Naive thymus-derived CD8-positive, alpha-beta T cell (primary cell): Measurements from ENCODE around the gene CFAP68. TPM values are rescaled to one million over a fixed set of nuclear protein-coding genes. Genes with fewer than 3 reads are reported as not detected.

Experiments
- ATAC-seq, 2 donors: fragments of 150-1000 bp; cut with Tn5 transposase in 1 of 2; sonication (Bioruptor Pico), chemical (Tn5 transposase) in 1 of 2; 1 replicate in 1 of 2; 2 replicates in 1 of 2; pipeline ENCODE4 v1.10.0; 2021; ENCODE audit warnings: mild to moderate bottlenecking in 2 of 2, moderate library complexity in 2 of 2
- POLR2A ChIA-PET: fragments of 350-600 bp; sonication (Branson Sonifier 250); formaldehyde crosslinking; loops from one replicate; lab custom pipeline; 2021; ENCODE audit warnings: antibody characterized with exemption; lab: Charles Lee
- DNase-seq, 10 donors: peaks; one replicate each; pipeline versions ENCODE4 v3.0.0 to v3.0.0-alpha.2; 2020 to 2022
- H3K27ac Mint-ChIP-seq, 10 donors: one replicate each; pipeline ENCODE4 v1.8.0; 2020 to 2022; ENCODE audit warnings: mild to moderate bottlenecking in 10 of 10, mixed read lengths in 10 of 10, moderate library complexity in 4 of 10, inconsistent platforms in 1 of 10
- H3K27me3 Mint-ChIP-seq, 5 donors: one replicate each; pipeline ENCODE4 v1.8.0; 2021 to 2022; ENCODE audit warnings: mixed read lengths in 5 of 5
- H3K36me3 Mint-ChIP-seq, 3 donors: one replicate each; pipeline ENCODE4 v1.8.0; 2020 to 2022; ENCODE audit warnings: mixed read lengths in 3 of 3, mild to moderate bottlenecking in 2 of 3, inconsistent platforms in 1 of 3
- H3K4me1 Mint-ChIP-seq, 4 donors: one replicate each; pipeline ENCODE4 v1.8.0; 2021 to 2022; ENCODE audit warnings: mixed read lengths in 4 of 4
- H3K4me3 Mint-ChIP-seq, 10 donors: one replicate each; pipeline ENCODE4 v1.8.0; 2020 to 2022; ENCODE audit warnings: mild to moderate bottlenecking in 10 of 10, mixed read lengths in 10 of 10, moderate library complexity in 6 of 10, inconsistent platforms in 1 of 10
- H3K9me3 Mint-ChIP-seq, 9 donors: one replicate each; pipeline ENCODE4 v1.8.0; 2020 to 2022; ENCODE audit warnings: mixed read lengths in 9 of 9, mild to moderate bottlenecking in 3 of 9, inconsistent platforms in 1 of 9, moderate library complexity in 1 of 9
- polyA plus RNA-seq, 3 donors: library from polyadenylated mRNA; unstranded; fragments of 300-500 nt; fragmentation: Illumina TruSeq; gene quantifications; one replicate each; pipeline ENCODE4 v1.2.3, GENCODE V29; 2021
- total RNA-seq, 8 experiments: library from RNA in 2 of 8; stranded (reverse) in 2 of 8; gene quantifications; one replicate each; pipeline ENCODE4 v1.2.3 and lab custom pipeline; 2021 to 2026

CFAP68 gene, protein sequence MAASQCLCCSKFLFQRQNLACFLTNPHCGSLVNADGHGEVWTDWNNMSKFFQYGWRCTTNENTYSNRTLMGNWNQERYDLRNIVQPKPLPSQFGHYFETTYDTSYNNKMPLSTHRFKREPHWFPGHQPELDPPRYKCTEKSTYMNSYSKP
- total RNA-seq = 10 to 100 TPM; 22.9 to 25.6 TPM
- 10 to 100 TPM; 29.5 to 33.5 (median 33.4) TPM for polyA plus RNA-seq
- 9.7 to 21.7 (median 16.1) reads per million in 6 experiments for total RNA-seq (lab: John Stamatoyannopoulos, UW)

DNA sequence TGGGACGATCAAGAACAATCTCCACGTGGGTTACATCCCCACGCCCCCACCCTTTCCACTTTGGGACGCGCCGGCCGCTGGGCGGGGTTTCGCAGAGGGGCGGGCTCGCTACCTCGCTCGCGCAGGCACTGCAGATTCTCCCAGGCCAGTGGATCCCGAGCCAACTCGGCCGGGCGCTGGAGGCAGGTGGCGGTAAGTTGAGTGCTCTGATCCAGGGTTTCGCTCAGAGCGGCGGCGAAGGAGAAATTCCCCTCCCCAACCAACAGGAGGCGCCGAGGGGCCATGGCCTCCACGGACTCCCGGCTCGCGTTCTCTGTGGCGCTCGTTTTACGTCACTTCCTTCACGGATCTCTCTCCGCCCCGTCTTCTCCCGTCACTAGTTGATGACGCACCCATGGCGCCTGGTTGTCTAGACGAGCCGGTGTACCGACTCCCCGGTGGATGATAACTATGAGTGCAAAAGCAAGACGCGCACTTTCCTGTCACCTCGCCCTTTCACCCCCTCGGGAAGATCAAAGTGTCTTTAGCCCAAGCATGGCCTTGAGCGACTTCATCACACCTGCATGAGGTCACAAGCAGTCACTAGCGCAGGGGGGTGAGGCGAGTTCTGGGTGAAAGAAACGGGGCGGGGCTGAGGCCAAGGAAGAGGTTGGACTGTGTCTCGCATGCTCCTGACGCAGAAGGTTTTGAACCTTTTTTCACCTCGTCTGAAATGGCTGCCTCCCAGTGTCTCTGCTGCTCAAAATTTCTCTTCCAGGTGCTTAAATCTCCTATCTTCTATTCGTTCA is at the start of gene CFAP68, which contains the start of gene FDXACB1:
TSS of gene CFAP68 (plus strand) at position 693 of the 788 bp plus-strand sequence. CDS start at position 713, 20 bp downstream.
TSS of gene FDXACB1 (minus strand) at position 317 of the 788 bp plus-strand sequence. CDS start at position 284, 33 bp downstream.
- no peaks in the 10 kb centered on the region for H3K27me3 Mint-ChIP-seq
- POLR2A ChIA-PET = interaction anchor here (1.8 to 3.2 kb wide), 2 partner anchors 8 to 48 kb away, joined by 13 to 19 read pairs; partner anchors contain the start of gene ALG9
- H3K4me3 Mint-ChIP-seq = peak within 1 kb of the TSS; percentile 84 to 100 (median 97)
- ATAC-seq (peak; percentile 85 to 89), DNase-seq (peak; percentile 87 to 100 (median 96))
- H3K9me3 Mint-ChIP-seq = peaks cover 0 to 8% (median 0%) of the 10 kb centered on the region in 9 donors
- peak within 1 kb of the TSS; percentile 96 to 100 (median 100) for H3K27ac Mint-ChIP-seq
- peaks cover 0 to 35% (median 22%) of the 10 kb centered on the region in 3 donors for H3K36me3 Mint-ChIP-seq
- peaks cover 9 to 28% (median 25%) of the 10 kb centered on the region in 4 donors for H3K4me1 Mint-ChIP-seq

GRCh38 chr11:111833524-111833923 is 45.8 kb upstream of the CFAP68 start:
- ATAC-seq (no peak), DNase-seq (no peak)
- Mint-ChIP-seq H3K9me3 (no peaks in the 10 kb centered on the region), H3K27ac (no peak overlapping the region), H3K4me1 (peaks cover 0 to 2% (median 0%) of the 10 kb centered on the region in 4 donors), H3K36me3 (peaks cover 15 to 88% (median 44%) of the 10 kb centered on the region in 3 donors), H3K4me3 (no peak overlapping the region), H3K27me3 (no peaks in the 10 kb centered on the region)
- POLR2A ChIA-PET = interaction anchor here (0.7 kb wide), 1 partner anchor 271 kb away, joined by 4 read pairs; no protein-coding TSS in a partner anchor

DNA sequence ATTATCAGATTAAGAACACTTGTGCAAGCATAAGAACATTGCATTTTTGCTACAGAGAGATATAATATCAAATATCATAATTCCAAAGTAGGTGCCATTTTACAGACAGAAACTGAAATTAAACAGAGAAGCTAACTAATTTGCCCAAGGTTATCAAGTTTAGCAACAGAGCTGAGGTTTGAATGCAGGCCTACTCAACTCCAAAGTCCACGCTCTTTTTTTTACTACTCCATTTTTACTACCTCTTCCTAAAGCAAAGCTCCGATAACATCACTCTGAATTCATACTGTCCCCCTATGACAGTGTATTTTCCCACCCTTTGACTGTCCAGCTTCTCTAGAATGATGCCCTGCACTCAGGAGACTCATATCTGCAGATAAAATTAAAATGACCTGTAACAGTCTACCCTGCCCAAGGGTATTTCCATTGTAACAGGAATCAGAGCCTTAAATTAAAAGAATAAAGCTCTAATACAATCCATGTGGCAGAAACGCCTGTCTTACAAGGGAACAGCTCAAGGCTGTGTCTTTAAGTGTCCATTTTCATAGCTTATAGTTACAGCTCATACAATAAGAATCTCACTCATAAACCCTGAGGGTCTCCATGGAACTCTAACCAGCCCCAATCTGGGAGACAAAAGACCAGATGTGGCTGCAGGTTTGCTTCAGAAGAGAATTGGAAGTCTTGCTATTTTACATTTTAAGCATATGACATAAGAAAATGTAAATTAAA is 44.7 kb upstream of the CFAP68 start:
- POLR2A ChIA-PET = no interaction called here
- peak overlapping the region in 1 of 10 donors; percentile 1 for H3K27ac Mint-ChIP-seq
- H3K4me3 Mint-ChIP-seq = no peak overlapping the region
- DNase-seq = no peak
- H3K9me3 Mint-ChIP-seq = no peaks in the 10 kb centered on the region
- H3K36me3 Mint-ChIP-seq = peaks cover 15 to 83% (median 41%) of the 10 kb centered on the region in 3 donors
- H3K27me3 Mint-ChIP-seq = no peaks in the 10 kb centered on the region
- no peak for ATAC-seq
- peaks cover 0 to 2% (median 0%) of the 10 kb centered on the region in 4 donors for H3K4me1 Mint-ChIP-seq

- no peaks in the 10 kb centered on the region for H3K27me3 Mint-ChIP-seq
- no peak overlapping the region for H3K4me3 Mint-ChIP-seq
- ATAC-seq = no peak
- H3K4me1 Mint-ChIP-seq = peaks cover 0 to 2% (median 0%) of the 10 kb centered on the region in 4 donors
- H3K36me3 Mint-ChIP-seq = peaks cover 15 to 80% (median 35%) of the 10 kb centered on the region in 3 donors
- H3K27ac Mint-ChIP-seq = no peak overlapping the region
- no peak for DNase-seq
- H3K9me3 Mint-ChIP-seq = no peaks in the 10 kb centered on the region
- POLR2A ChIA-PET = no interaction called here
Measured at GRCh38 chr11:111835665-111836064, 43.7 kb upstream of the CFAP68 start.

DNA sequence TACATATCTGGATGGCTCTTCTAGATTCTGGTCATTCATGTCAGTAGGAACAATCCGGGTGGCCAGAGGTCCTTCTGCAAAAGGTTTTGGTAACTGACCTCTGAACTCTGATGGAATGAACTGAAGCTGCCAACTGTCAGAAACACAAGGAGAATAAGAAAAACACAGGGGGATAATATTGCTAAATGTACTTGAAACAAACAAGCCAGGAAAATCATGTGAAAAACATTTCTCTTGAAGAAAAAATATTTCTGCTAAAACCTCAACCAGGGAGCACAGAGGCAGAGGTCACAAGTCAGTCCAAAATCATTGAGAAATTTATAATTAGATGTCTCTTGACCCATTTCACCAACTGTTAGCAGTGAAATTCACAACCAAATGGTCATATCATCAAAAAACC is 43.2 kb upstream of the CFAP68 start:
- POLR2A ChIA-PET = no interaction called here
- no peak for DNase-seq
- Mint-ChIP-seq H3K9me3 (no peaks in the 10 kb centered on the region), H3K4me1 (peaks cover 0 to 2% (median under 1%) of the 10 kb centered on the region in 4 donors), H3K4me3 (no peak overlapping the region), H3K27ac (no peak overlapping the region), H3K36me3 (peaks cover 15 to 78% (median 33%) of the 10 kb centered on the region in 3 donors), H3K27me3 (no peaks in the 10 kb centered on the region)
- ATAC-seq = no peak

DNA sequence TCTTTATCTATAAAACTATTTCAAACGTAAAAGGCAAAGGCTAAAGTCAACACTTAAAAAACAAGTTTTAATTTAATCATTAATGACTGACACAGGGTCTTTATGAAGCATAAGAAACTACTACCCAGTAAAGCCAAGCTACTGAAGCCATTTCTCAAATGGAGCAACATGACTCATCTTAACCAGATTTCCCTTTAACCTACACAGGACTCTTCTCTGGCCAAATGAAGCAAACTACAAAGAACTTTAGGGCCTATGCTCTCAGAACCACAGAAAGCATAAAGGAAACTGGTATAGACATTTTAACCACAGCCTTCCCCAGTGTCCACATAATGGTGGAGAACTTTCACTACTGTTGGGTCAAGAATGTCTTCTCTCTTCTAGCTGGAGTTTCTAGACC is 42.6 kb upstream of the CFAP68 start:
- no peak for DNase-seq
- Mint-ChIP-seq H3K9me3 (no peaks in the 10 kb centered on the region), H3K27ac (no peak overlapping the region), H3K36me3 (peaks cover 15 to 73% (median 28%) of the 10 kb centered on the region in 3 donors), H3K4me1 (peaks cover 0 to 3% (median 2%) of the 10 kb centered on the region in 4 donors), H3K27me3 (no peaks in the 10 kb centered on the region), H3K4me3 (no peak overlapping the region)
- ATAC-seq = no peak
- POLR2A ChIA-PET = no interaction called here

DNA sequence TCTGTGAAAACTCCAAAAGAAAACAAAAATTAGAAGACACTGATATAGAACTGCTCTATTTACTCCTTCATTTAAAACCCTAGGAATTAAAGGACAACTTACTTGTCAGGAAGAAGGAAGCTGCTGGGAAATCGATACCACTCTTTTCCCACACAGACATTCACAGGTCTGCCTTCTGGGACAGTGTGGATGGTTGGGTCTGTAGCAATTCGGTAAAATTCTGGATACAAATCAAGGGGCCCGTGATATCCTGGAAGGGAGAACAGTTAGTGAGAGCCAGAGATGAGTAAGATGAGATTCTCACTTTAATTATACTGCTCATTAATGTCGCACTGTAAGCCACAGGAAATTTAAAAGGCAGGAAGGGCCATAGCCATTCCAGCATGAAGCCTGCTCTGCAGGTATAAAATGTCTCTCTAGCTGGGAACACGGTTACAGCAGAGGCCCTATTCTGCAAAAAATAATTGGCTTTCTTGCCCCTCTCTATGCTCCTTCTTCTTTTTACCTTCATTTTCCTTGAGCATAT is 41.9 kb upstream of the CFAP68 start:
- no peak for ATAC-seq
- POLR2A ChIA-PET = no interaction called here
- Mint-ChIP-seq H3K36me3 (peaks cover 15 to 73% (median 28%) of the 10 kb centered on the region in 3 donors), H3K4me1 (peaks cover 0 to 3% (median 2%) of the 10 kb centered on the region in 4 donors), H3K4me3 (no peak overlapping the region), H3K27me3 (no peaks in the 10 kb centered on the region), H3K9me3 (no peaks in the 10 kb centered on the region), H3K27ac (no peak overlapping the region)
- no peak for DNase-seq

GRCh38 chr11:111838054-111838453 is 41.3 kb upstream of the CFAP68 start:
- H3K9me3 Mint-ChIP-seq = no peaks in the 10 kb centered on the region
- H3K4me3 Mint-ChIP-seq = no peak overlapping the region
- no peaks in the 10 kb centered on the region for H3K27me3 Mint-ChIP-seq
- POLR2A ChIA-PET = no interaction called here
- DNase-seq = no peak
- no peak overlapping the region for H3K27ac Mint-ChIP-seq
- H3K36me3 Mint-ChIP-seq = peaks cover 15 to 70% (median 28%) of the 10 kb centered on the region in 3 donors
- H3K4me1 Mint-ChIP-seq = peaks cover 0 to 3% (median 2%) of the 10 kb centered on the region in 4 donors
- no peak for ATAC-seq

GRCh38 chr11:111840143-111840542 is 39.2 kb upstream of the CFAP68 start:
- H3K36me3 Mint-ChIP-seq = peaks cover 6 to 70% (median 24%) of the 10 kb centered on the region in 3 donors

GRCh38 chr11:111841370-111842053 is 37.8 kb upstream of the CFAP68 start:
- POLR2A ChIA-PET = interaction anchor here (0.6 kb wide), 1 partner anchor 1991 kb away, joined by 3 read pairs; no protein-coding TSS in a partner anchor
- H3K27ac Mint-ChIP-seq = peak overlapping the region in 3 of 10 donors; percentile 17 to 73 (median 22)
- peaks cover 0 to 3% (median 1%) of the 10 kb centered on the region in 4 donors for H3K4me1 Mint-ChIP-seq
- peaks cover 0 to 66% (median 18%) of the 10 kb centered on the region in 3 donors for H3K36me3 Mint-ChIP-seq
- H3K27me3 Mint-ChIP-seq = no peaks in the 10 kb centered on the region
- ATAC-seq (peak; percentile 83 to 95), DNase-seq (peak; percentile 60 to 89 (median 79))
- H3K9me3 Mint-ChIP-seq = no peaks in the 10 kb centered on the region
- H3K4me3 Mint-ChIP-seq = no peak overlapping the region

More at GRCh38 chr11:111840143-111840542, 39.2 kb upstream of the CFAP68 start:
- Mint-ChIP-seq H3K4me3 (no peak overlapping the region), H3K4me1 (peaks cover 0 to 3% (median 1%) of the 10 kb centered on the region in 4 donors), H3K27ac (no peak overlapping the region), H3K9me3 (no peaks in the 10 kb centered on the region), H3K27me3 (no peaks in the 10 kb centered on the region)
- POLR2A ChIA-PET = no interaction called here
- DNase-seq (no peak), ATAC-seq (no peak)

DNA sequence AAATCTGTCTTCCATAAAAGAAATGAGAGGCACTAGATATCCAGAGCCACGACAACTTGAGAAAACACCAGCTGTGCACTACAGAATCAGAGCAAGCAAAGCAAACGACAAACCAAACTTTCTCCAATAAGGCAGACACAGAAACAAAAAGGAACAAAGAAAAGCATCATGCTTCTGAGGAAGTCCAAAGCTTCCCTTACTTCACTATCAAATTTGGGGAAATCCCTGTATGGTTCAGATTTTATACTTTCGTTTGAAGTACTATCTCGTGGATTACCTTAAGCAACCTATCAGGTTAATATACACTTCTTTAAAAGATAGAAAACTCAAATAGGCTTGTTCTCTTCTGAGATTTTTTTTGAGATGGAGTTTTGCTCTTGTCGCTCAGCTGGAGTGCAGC is 35.7 kb upstream of the CFAP68 start:
- Mint-ChIP-seq H3K4me3 (no peak overlapping the region), H3K9me3 (no peaks in the 10 kb centered on the region), H3K27ac (no peak overlapping the region), H3K4me1 (peaks cover 0 to 3% (median 1%) of the 10 kb centered on the region in 4 donors), H3K27me3 (no peaks in the 10 kb centered on the region), H3K36me3 (peaks cover 0 to 70% (median 9%) of the 10 kb centered on the region in 3 donors)
- POLR2A ChIA-PET = no interaction called here
- DNase-seq (no peak), ATAC-seq (no peak)
